GM23338 (cell line): ENCODE data around the gene MATN1. TPM values are rescaled to one million over a fixed set of nuclear protein-coding genes. Genes with fewer than 3 reads are reported as not detected.

Experiments used
- ATAC-seq: fragments of 200-7000 bp; cut with Tn5 transposase; 3 replicates; pipeline ENCODE4 v1.9.1; 2020
- DNase-seq: peaks from one replicate; pipeline ENCODE4 v3.0.0-alpha.2; 2015; ENCODE audit warnings: low spot score
- H2AFZ ChIP-seq: fragments of 200-600 bp; sonication (generic); 2 replicates; pipeline ENCODE4 v1.8.0; 2016; ENCODE audit warnings: antibody characterized with exemption, mild to moderate bottlenecking, moderate library complexity
- H3F3A ChIP-seq: fragments of 200-600 bp; sonication (generic); replicated peaks from 2 replicates; pipeline ENCODE4 v1.8.0; 2017; ENCODE audit warnings: antibody characterized with exemption, mixed run types, low read depth
- H3K27ac ChIP-seq: fragments of 200-600 bp; sonication (generic); 2 replicates; pipeline ENCODE4 v1.6.1; 2016; ENCODE audit warnings: low read depth
- H3K27me3 ChIP-seq: fragments of 200-600 bp; sonication (generic); 2 replicates; pipeline ENCODE4 v1.8.0; 2016; ENCODE audit warnings: mild to moderate bottlenecking, mixed run types, moderate library complexity; ENCODE audit not compliant: insufficient read depth
- H3K36me3 ChIP-seq: fragments of 200-600 bp; sonication (generic); 2 replicates; pipeline ENCODE4 v1.8.0; 2016; ENCODE audit warnings: mild to moderate bottlenecking; ENCODE audit not compliant: insufficient read depth
- H3K4me1 ChIP-seq: fragments of 200-600 bp; sonication (generic); 2 replicates; pipeline ENCODE4 v1.8.0; 2016; ENCODE audit warnings: mild to moderate bottlenecking, moderate library complexity; ENCODE audit not compliant: insufficient read depth
- H3K4me2 ChIP-seq: fragments of 200-600 bp; sonication (generic); 2 replicates; pipeline ENCODE4 v1.7.1; 2017; ENCODE audit warnings: mixed run types
- H3K4me3 ChIP-seq: fragments of 200-600 bp; sonication (generic); 2 replicates; pipeline ENCODE4 v1.6.1; 2016; ENCODE audit warnings: mixed run types
- H3K79me2 ChIP-seq: fragments of 200-600 bp; sonication (generic); replicated peaks from 2 replicates; pipeline ENCODE4 v1.8.0; 2017; ENCODE audit warnings: mild to moderate bottlenecking; ENCODE audit not compliant: insufficient read depth
- H3K9me2 ChIP-seq: fragments of 200-600 bp; sonication (generic); 2 replicates; pipeline ENCODE4 v1.8.0; 2017; ENCODE audit not compliant: insufficient read depth
- H4K20me1 ChIP-seq: fragments of 200-600 bp; sonication (generic); replicated peaks from 2 replicates; pipeline ENCODE4 v1.8.0; 2017; ENCODE audit warnings: mild to moderate bottlenecking; ENCODE audit not compliant: insufficient read depth
- H3K27ac Mint-ChIP-seq: 2 replicates; pipeline ENCODE4 v1.8.0; 2020; ENCODE audit warnings: inconsistent platforms, mild to moderate bottlenecking, moderate library complexity, mixed read lengths
- H3K27me3 Mint-ChIP-seq: 3 replicates; pipeline ENCODE4 v1.8.0; 2022; ENCODE audit warnings: low read depth, mild to moderate bottlenecking, moderate library complexity, mixed read lengths, inconsistent platforms; ENCODE audit not compliant: insufficient read depth, poor library complexity
- H3K36me3 Mint-ChIP-seq: 3 replicates; pipeline ENCODE4 v1.8.0; 2021; ENCODE audit warnings: low read depth, mild to moderate bottlenecking, inconsistent platforms, moderate library complexity, mixed read lengths
- H3K4me1 Mint-ChIP-seq: 3 replicates; pipeline ENCODE4 v1.8.0; 2020; ENCODE audit warnings: mild to moderate bottlenecking, inconsistent platforms, mixed read lengths
- H3K4me3 Mint-ChIP-seq: 3 replicates; pipeline ENCODE4 v1.8.0; 2021; ENCODE audit warnings: moderate library complexity, mild to moderate bottlenecking, inconsistent platforms, mixed read lengths
- H3K9me3 Mint-ChIP-seq: 3 replicates; pipeline ENCODE4 v1.8.0; 2020; ENCODE audit warnings: moderate library complexity, mild to moderate bottlenecking, inconsistent platforms, mixed read lengths
- CREB1 ChIP-seq: fragments of 250-450 bp; sonication (Bioruptor Pico); IDR thresholded peaks from 2 replicates; pipeline ENCODE4 v1.5.0; 2020; ENCODE audit warnings: low read depth, mild to moderate bottlenecking, moderate library complexity
- EZH2 ChIP-seq: fragments of 200-600 bp; sonication (generic); IDR thresholded peaks from one replicate; pipeline ENCODE4 v1.8.0; 2017; ENCODE audit warnings: antibody characterized with exemption, mild to moderate bottlenecking, low read depth; ENCODE audit not compliant: unreplicated experiment
- EZH2phosphoT487 ChIP-seq: fragments of 200-600 bp; sonication (generic); IDR thresholded peaks from one replicate; pipeline ENCODE4 v1.8.1; 2018; ENCODE audit warnings: antibody characterized with exemption; ENCODE audit not compliant: unreplicated experiment
- NANOG ChIP-seq: IDR thresholded peaks from 2 replicates; pipeline ENCODE4 v1.6.1; 2016; ENCODE audit warnings: antibody characterized with exemption, borderline replicate concordance
- POLR2AphosphoS5 ChIP-seq: IDR thresholded peaks from 2 replicates; pipeline ENCODE4 v1.6.1; 2016; ENCODE audit warnings: antibody characterized with exemption, low read depth
- ZNF331 ChIP-seq: fragments of 250-450 bp; sonication (Bioruptor Pico); IDR thresholded peaks from 2 replicates; pipeline ENCODE4 v1.5.0; 2020; ENCODE audit warnings: low read depth, mild to moderate bottlenecking, moderate library complexity
- polyA plus RNA-seq: library from polyadenylated mRNA; unstranded; fragments of >200 nt; fragmentation: Nextera tagmentation; extraction: Ambion mirVana; gene quantifications from 2 replicates; pipeline ENCODE4 v1.2.1, GENCODE V29; 2016
- total RNA-seq: library from RNA; depleted of rRNA; stranded (reverse); fragments of >200 nt; shearing (Covaris generic); gene quantifications from 2 replicates; pipeline ENCODE4 v1.2.3, GENCODE V29; 2014
- TF ChIP-seq, protein P1 (sequence below): IDR thresholded peaks from 2 replicates; pipeline ENCODE4 v1.6.1; 2016; ENCODE audit warnings: antibody characterized with exemption
- TF ChIP-seq, protein P2 (sequence below): IDR thresholded peaks from one replicate; pipeline ENCODE4 v1.6.1; 2018; ENCODE audit warnings: antibody characterized with exemption; ENCODE audit not compliant: unreplicated experiment
- TF ChIP-seq, protein P3 (sequence below): fragments of 250-450 bp; sonication (Bioruptor Pico); IDR thresholded peaks from 2 replicates; pipeline ENCODE4 v1.5.0; 2020; ENCODE audit warnings: mild to moderate bottlenecking, moderate library complexity

The MATN1 gene
- total and polyA plus RNA-seq, 2 experiments from 2014 or later: 0.08 to 0.31 TPM

GRCh38 chr1:30735668-30736498, 12.5 kb upstream of the MATN1 start:
- Mint-ChIP-seq H3K9me3 (peaks cover 4% of the 10 kb centered on the region; the same call in 1 of the 3 replicates), H3K36me3 (no peaks in the 10 kb centered on the region), H3K4me3 (no peak overlapping the region), H3K4me1 (peaks cover 14% of the 10 kb centered on the region), H3K27me3 (peaks cover 15% of the 10 kb centered on the region), H3K27ac (peak overlapping the region; percentile 11; the same call in 1 of the 2 replicates)
- Histone ChIP-seq H3K27me3 (no peaks in the 10 kb centered on the region), H3K4me1 (peaks cover 6% of the 10 kb centered on the region), H2AFZ (no peak overlapping the region), H3K36me3 (no peaks in the 10 kb centered on the region), H3K9me2 (no peaks in the 10 kb centered on the region), H3K4me3 (no peak overlapping the region), H3K27ac (no peak overlapping the region), H3K4me2 (no peak overlapping the region), H3K79me2 (no peaks in the 10 kb centered on the region), H3F3A (no peaks in the 10 kb centered on the region), H4K20me1 (no peaks in the 10 kb centered on the region)
- no peak for ATAC-seq
- DNase-seq: no peak
- TF ChIP-seq CREB1 (CRISPR knock-in tag) (no peak), POLR2AphosphoS5 (no peak)

- Histone ChIP-seq H3K36me3 (no peaks in the 10 kb centered on the region), H3K79me2 (no peaks in the 10 kb centered on the region), H4K20me1 (no peaks in the 10 kb centered on the region), H2AFZ (no peak overlapping the region), H3K4me1 (peaks cover 6% of the 10 kb centered on the region), H3K27me3 (no peaks in the 10 kb centered on the region), H3F3A (no peaks in the 10 kb centered on the region), H3K27ac (no peak overlapping the region), H3K9me2 (no peaks in the 10 kb centered on the region), H3K4me2 (no peak overlapping the region), H3K4me3 (no peak overlapping the region)
- H3K9me3 Mint-ChIP-seq: peaks cover 4% of the 10 kb centered on the region; the same call in 1 of the 3 replicates
- peaks cover 15% of the 10 kb centered on the region for H3K27me3 Mint-ChIP-seq
- DNase-seq (no peak), ATAC-seq (no peak)
- H3K4me3 Mint-ChIP-seq: no peak overlapping the region
- no peaks in the 10 kb centered on the region for H3K36me3 Mint-ChIP-seq
- TF ChIP-seq ZNF331: no peak
- TF ChIP-seq, protein P1, sequence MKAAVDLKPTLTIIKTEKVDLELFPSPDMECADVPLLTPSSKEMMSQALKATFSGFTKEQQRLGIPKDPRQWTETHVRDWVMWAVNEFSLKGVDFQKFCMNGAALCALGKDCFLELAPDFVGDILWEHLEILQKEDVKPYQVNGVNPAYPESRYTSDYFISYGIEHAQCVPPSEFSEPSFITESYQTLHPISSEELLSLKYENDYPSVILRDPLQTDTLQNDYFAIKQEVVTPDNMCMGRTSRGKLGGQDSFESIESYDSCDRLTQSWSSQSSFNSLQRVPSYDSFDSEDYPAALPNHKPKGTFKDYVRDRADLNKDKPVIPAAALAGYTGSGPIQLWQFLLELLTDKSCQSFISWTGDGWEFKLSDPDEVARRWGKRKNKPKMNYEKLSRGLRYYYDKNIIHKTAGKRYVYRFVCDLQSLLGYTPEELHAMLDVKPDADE: no peak
- TF ChIP-seq, protein P2, sequence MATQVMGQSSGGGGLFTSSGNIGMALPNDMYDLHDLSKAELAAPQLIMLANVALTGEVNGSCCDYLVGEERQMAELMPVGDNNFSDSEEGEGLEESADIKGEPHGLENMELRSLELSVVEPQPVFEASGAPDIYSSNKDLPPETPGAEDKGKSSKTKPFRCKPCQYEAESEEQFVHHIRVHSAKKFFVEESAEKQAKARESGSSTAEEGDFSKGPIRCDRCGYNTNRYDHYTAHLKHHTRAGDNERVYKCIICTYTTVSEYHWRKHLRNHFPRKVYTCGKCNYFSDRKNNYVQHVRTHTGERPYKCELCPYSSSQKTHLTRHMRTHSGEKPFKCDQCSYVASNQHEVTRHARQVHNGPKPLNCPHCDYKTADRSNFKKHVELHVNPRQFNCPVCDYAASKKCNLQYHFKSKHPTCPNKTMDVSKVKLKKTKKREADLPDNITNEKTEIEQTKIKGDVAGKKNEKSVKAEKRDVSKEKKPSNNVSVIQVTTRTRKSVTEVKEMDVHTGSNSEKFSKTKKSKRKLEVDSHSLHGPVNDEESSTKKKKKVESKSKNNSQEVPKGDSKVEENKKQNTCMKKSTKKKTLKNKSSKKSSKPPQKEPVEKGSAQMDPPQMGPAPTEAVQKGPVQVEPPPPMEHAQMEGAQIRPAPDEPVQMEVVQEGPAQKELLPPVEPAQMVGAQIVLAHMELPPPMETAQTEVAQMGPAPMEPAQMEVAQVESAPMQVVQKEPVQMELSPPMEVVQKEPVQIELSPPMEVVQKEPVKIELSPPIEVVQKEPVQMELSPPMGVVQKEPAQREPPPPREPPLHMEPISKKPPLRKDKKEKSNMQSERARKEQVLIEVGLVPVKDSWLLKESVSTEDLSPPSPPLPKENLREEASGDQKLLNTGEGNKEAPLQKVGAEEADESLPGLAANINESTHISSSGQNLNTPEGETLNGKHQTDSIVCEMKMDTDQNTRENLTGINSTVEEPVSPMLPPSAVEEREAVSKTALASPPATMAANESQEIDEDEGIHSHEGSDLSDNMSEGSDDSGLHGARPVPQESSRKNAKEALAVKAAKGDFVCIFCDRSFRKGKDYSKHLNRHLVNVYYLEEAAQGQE: no peak
- TF ChIP-seq, protein P3, sequence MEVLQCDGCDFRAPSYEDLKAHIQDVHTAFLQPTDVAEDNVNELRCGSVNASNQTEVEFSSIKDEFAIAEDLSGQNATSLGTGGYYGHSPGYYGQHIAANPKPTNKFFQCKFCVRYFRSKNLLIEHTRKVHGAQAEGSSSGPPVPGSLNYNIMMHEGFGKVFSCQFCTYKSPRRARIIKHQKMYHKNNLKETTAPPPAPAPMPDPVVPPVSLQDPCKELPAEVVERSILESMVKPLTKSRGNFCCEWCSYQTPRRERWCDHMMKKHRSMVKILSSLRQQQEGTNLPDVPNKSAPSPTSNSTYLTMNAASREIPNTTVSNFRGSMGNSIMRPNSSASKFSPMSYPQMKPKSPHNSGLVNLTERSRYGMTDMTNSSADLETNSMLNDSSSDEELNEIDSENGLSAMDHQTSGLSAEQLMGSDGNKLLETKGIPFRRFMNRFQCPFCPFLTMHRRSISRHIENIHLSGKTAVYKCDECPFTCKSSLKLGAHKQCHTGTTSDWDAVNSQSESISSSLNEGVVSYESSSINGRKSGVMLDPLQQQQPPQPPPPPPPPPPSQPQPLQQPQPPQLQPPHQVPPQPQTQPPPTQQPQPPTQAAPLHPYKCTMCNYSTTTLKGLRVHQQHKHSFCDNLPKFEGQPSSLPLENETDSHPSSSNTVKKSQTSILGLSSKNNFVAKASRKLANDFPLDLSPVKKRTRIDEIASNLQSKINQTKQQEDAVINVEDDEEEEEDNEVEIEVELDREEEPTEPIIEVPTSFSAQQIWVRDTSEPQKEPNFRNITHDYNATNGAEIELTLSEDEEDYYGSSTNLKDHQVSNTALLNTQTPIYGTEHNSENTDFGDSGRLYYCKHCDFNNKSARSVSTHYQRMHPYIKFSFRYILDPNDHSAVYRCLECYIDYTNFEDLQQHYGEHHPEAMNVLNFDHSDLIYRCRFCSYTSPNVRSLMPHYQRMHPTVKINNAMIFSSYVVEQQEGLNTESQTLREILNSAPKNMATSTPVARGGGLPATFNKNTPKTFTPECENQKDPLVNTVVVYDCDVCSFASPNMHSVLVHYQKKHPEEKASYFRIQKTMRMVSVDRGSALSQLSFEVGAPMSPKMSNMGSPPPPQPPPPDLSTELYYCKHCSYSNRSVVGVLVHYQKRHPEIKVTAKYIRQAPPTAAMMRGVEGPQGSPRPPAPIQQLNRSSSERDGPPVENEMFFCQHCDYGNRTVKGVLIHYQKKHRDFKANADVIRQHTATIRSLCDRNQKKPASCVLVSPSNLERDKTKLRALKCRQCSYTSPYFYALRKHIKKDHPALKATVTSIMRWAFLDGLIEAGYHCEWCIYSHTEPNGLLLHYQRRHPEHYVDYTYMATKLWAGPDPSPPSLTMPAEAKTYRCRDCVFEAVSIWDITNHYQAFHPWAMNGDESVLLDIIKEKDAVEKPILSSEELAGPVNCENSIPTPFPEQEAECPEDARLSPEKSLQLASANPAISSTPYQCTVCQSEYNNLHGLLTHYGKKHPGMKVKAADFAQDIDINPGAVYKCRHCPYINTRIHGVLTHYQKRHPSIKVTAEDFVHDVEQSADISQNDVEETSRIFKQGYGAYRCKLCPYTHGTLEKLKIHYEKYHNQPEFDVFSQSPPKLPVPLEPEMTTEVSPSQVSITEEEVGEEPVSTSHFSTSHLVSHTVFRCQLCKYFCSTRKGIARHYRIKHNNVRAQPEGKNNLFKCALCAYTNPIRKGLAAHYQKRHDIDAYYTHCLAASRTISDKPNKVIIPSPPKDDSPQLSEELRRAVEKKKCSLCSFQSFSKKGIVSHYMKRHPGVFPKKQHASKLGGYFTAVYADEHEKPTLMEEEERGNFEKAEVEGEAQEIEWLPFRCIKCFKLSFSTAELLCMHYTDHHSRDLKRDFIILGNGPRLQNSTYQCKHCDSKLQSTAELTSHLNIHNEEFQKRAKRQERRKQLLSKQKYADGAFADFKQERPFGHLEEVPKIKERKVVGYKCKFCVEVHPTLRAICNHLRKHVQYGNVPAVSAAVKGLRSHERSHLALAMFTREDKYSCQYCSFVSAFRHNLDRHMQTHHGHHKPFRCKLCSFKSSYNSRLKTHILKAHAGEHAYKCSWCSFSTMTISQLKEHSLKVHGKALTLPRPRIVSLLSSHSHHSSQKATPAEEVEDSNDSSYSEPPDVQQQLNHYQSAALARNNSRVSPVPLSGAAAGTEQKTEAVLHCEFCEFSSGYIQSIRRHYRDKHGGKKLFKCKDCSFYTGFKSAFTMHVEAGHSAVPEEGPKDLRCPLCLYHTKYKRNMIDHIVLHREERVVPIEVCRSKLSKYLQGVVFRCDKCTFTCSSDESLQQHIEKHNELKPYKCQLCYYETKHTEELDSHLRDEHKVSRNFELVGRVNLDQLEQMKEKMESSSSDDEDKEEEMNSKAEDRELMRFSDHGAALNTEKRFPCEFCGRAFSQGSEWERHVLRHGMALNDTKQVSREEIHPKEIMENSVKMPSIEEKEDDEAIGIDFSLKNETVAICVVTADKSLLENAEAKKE (CRISPR knock-in tag): no peak
- TF ChIP-seq EZH2: no peak
- no peak for TF ChIP-seq NANOG
- no peak for TF ChIP-seq EZH2phosphoT487
- TF ChIP-seq CREB1 (CRISPR knock-in tag): no peak
- peaks cover 13% of the 10 kb centered on the region; the same call in 2 of the 3 replicates for H3K4me1 Mint-ChIP-seq
- no peak overlapping the region for H3K27ac Mint-ChIP-seq
These were observed 11.7 kb upstream of the MATN1 start for GRCh38 chr1:30735124-30735523.
